Keratinocyte (primary cell): ENCODE measurements around the gene COL25A1. TPM values are rescaled to one million over a fixed set of nuclear protein-coding genes. Genes with fewer than 3 reads are reported as not detected.

ENCODE experiments used
- DNase-seq: peaks from one replicate; pipeline ENCODE4 v3.0.0-alpha.2; 2011; ENCODE audit warnings: low read depth, missing footprints, low spot score
- FAIRE-seq: peaks from 2 replicates; lab custom pipeline; 2011; peaks lifted over from hg19 to GRCh38; lab: Jason Lieb, UNC
- H2AFZ ChIP-seq: 2 replicates; pipeline ENCODE4 v1.6.0; 2012; ENCODE audit warnings: low read length, control low read depth, inconsistent platforms; ENCODE audit not compliant: control insufficient read depth
- H3K27ac ChIP-seq: 2 replicates; pipeline ENCODE4 v1.5.1; 2011; ENCODE audit warnings: low read length; ENCODE audit not compliant: control insufficient read depth, insufficient read depth
- H3K27me3 ChIP-seq: 3 replicates; pipeline ENCODE4 v1.6.0; 2011; ENCODE audit warnings: low read length; ENCODE audit not compliant: control insufficient read depth, insufficient read depth; ENCODE audit errors: extremely low read depth
- H3K36me3 ChIP-seq, 2 experiments: 2 replicates in 1 of 2; 3 replicates in 1 of 2; pipeline ENCODE4 v1.5.1; 2011; ENCODE audit warnings: low read length in 2 of 2, mild to moderate bottlenecking in 1 of 2; ENCODE audit not compliant: control insufficient read depth in 2 of 2, insufficient read depth in 2 of 2; ENCODE audit errors: extremely low read depth in 1 of 2
- H3K4me1 ChIP-seq: 3 replicates; pipeline ENCODE4 v1.5.1; 2011; ENCODE audit warnings: low read length; ENCODE audit not compliant: control insufficient read depth, insufficient read depth; ENCODE audit errors: extremely low read depth
- H3K4me2 ChIP-seq: 3 replicates; pipeline ENCODE4 v1.6.0; 2011; ENCODE audit warnings: low read depth, low read length; ENCODE audit not compliant: control insufficient read depth, insufficient read depth; ENCODE audit errors: extremely low read depth
- H3K4me3 ChIP-seq, 3 experiments: fragments of 200-600 bp in 1 of 3; sonication (generic) in 1 of 3; 2 replicates in 2 of 3; 3 replicates in 1 of 3; pipeline ENCODE4 v1.5.1; 2011 to 2016; ENCODE audit warnings: low read length in 3 of 3, mild to moderate bottlenecking in 3 of 3, control low read depth in 2 of 3, inconsistent platforms in 1 of 3, low read depth in 1 of 3, mixed read lengths in 1 of 3, mixed run types in 1 of 3, moderate library complexity in 1 of 3; ENCODE audit not compliant: control insufficient read depth in 2 of 3, insufficient read depth in 2 of 3; ENCODE audit errors: extremely low read depth in 1 of 3
- H3K79me2 ChIP-seq: 2 replicates; pipeline ENCODE4 v1.6.0; 2012; ENCODE audit warnings: low read length; ENCODE audit not compliant: control insufficient read depth, insufficient read depth
- H3K9ac ChIP-seq: 3 replicates; pipeline ENCODE4 v1.6.0; 2011; ENCODE audit warnings: low read length; ENCODE audit not compliant: control insufficient read depth, insufficient read depth; ENCODE audit errors: extremely low read depth
- H3K9me1 ChIP-seq: 3 replicates; pipeline ENCODE4 v1.6.0; 2011; ENCODE audit warnings: low read length; ENCODE audit not compliant: control insufficient read depth, insufficient read depth; ENCODE audit errors: extremely low read depth
- H3K9me3 ChIP-seq: 2 replicates; pipeline ENCODE4 v1.5.1; 2012; ENCODE audit warnings: low read depth, low read length; ENCODE audit not compliant: control insufficient read depth
- H4K20me1 ChIP-seq: 3 replicates; pipeline ENCODE4 v1.6.0; 2011; ENCODE audit warnings: low read length; ENCODE audit not compliant: control insufficient read depth, insufficient read depth; ENCODE audit errors: extremely low read depth
- EZH2 ChIP-seq: IDR thresholded peaks from one replicate; pipeline ENCODE4 v1.6.1; 2012; ENCODE audit warnings: inconsistent platforms, mild to moderate bottlenecking, low read length, moderate library complexity
- dilution Hi-C: fragments of 300-500 bp; cut with MboI; formaldehyde crosslinking; loops from one replicate; pipeline ENCODE4 v1.7.0; 2020; ENCODE audit warnings: low sequenced_read_pairs; ENCODE audit not compliant: extremely low pct_ligation_motif_present
- polyA plus RNA-seq, 5 experiments: library from polyadenylated mRNA; depleted of rRNA in 3 of 5; stranded (reverse) in 3 of 5; stranded (forward) in 1 of 5; unstranded in 1 of 5; fragments of >200 nt; gene quantifications; 1 replicate in 1 of 5; 2 replicates in 3 of 5; 3 replicates in 1 of 5; pipeline versions ENCODE4 v1.2.1 to v1.2.3, GENCODE V29; 2011 to 2012; ENCODE audit warnings: missing spikeins in 2 of 5, low read depth in 1 of 5, low replicate concordance in 1 of 5
- TF ChIP-seq, protein P1 (sequence below), 3 experiments: IDR thresholded peaks in 1 of 3; conservative IDR thresholded peaks in 1 of 3; optimal IDR thresholded peaks in 1 of 3; 2 replicates in 2 of 3; 3 replicates in 1 of 3; pipeline versions ENCODE3 to v1.5.1; 2011; ENCODE audit warnings: low read length in 3 of 3, mild to moderate bottlenecking in 3 of 3, moderate library complexity in 2 of 3, control low read depth in 1 of 3, inconsistent platforms in 1 of 3; ENCODE audit not compliant: insufficient read depth in 2 of 3; ENCODE audit errors: extremely low read depth in 1 of 3

Gene COL25A1
- polyA plus RNA-seq, 1 donor (not counting 4 experiments of a cell fraction or from before 2014, with no cell fraction given): not detected

DNA sequence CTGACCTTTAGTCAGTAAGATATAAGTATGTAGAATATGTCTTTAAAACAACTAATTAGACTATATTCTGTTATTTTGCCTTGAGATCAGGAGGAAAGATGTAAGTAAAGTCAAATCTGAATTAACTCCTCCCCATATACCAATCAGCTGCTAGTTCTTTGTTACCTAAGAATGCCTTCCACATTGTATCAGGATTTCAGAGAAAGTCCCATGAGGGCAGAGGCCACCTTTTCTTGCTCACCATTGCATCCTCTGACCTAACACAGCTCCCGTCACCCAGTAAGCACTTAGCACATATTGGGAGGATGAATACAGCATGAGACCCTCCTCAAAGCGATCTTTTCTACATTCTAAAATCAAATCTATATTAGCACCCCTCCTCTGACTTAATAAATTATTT is 87.0 kb downstream of the COL25A1 start:
- H3K27ac ChIP-seq: no peak overlapping the region
- no peaks in the 10 kb centered on the region for H3K36me3 ChIP-seq
- dilution Hi-C loops: no loop called here
- no peak overlapping the region for H3K4me2 ChIP-seq
- no peaks in the 10 kb centered on the region for H4K20me1 ChIP-seq
- no peak overlapping the region for H3K4me3 ChIP-seq
- no peak overlapping the region for H3K9ac ChIP-seq
- DNase-seq (no peak), FAIRE-seq (no peak)
- no peaks in the 10 kb centered on the region for H3K27me3 ChIP-seq
- H3K4me1 ChIP-seq: no peaks in the 10 kb centered on the region
- TF ChIP-seq, protein P1, sequence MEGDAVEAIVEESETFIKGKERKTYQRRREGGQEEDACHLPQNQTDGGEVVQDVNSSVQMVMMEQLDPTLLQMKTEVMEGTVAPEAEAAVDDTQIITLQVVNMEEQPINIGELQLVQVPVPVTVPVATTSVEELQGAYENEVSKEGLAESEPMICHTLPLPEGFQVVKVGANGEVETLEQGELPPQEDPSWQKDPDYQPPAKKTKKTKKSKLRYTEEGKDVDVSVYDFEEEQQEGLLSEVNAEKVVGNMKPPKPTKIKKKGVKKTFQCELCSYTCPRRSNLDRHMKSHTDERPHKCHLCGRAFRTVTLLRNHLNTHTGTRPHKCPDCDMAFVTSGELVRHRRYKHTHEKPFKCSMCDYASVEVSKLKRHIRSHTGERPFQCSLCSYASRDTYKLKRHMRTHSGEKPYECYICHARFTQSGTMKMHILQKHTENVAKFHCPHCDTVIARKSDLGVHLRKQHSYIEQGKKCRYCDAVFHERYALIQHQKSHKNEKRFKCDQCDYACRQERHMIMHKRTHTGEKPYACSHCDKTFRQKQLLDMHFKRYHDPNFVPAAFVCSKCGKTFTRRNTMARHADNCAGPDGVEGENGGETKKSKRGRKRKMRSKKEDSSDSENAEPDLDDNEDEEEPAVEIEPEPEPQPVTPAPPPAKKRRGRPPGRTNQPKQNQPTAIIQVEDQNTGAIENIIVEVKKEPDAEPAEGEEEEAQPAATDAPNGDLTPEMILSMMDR (optimal IDR thresholded peaks at IDR 0.05 in 1 of 3, IDR thresholded peaks at IDR 0.05 in 1 of 3, conservative IDR thresholded peaks at IDR 0.05 in 1 of 3; ENCODE audit: extremely low read depth in 1 of 3, insufficient read depth in 2 of 3, low read length in 3 of 3): no peak
- no peak for TF ChIP-seq EZH2
- H3K9me1 ChIP-seq: no peaks in the 10 kb centered on the region
- H3K9me3 ChIP-seq: no peaks in the 10 kb centered on the region
- no peak overlapping the region for H2AFZ ChIP-seq
- H3K79me2 ChIP-seq: no peaks in the 10 kb centered on the region

DNA sequence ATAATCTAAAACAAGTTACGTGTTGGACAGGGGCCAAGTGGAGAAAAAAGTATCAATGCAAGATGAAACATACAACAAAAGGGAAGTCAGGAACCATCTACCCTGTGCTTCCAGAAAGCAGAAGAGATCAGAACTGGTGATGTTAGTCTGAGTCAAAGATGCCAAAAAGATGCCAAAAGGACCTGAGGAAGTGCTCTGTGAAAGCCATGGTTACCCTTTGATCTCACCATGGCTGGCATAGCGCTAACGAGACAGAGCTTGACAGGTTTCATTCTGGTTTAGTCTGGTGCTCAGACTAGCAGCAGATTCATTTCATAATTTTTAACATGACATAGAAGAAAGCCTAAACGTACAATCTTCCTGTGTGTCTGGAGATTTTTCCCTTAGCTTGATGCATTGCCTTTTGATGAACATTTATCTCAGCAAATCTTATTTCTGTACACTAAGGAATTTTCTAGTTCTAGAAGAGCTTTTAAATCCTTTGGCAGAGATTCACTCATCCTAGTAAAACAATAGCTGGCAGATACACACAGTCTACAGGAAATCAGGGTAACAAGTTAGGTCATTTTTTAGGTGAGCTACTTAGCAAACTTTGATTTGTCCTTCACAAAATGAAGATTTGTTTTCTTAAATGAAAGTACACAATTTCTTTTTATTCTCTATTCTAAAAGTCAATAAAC is 87.7 kb downstream of the COL25A1 start:
- TF ChIP-seq EZH2: no peak
- TF ChIP-seq, protein P1 (optimal IDR thresholded peaks at IDR 0.05 in 1 of 3, IDR thresholded peaks at IDR 0.05 in 1 of 3, conservative IDR thresholded peaks at IDR 0.05 in 1 of 3; ENCODE audit: extremely low read depth in 1 of 3, insufficient read depth in 2 of 3, low read length in 3 of 3): no peak
- DNase-seq: no peak
- H2AFZ ChIP-seq: no peak overlapping the region
- no peaks in the 10 kb centered on the region for H3K9me1 ChIP-seq
- no peaks in the 10 kb centered on the region for H3K4me1 ChIP-seq
- H3K79me2 ChIP-seq: no peaks in the 10 kb centered on the region
- FAIRE-seq: no peak
- no peaks in the 10 kb centered on the region for H4K20me1 ChIP-seq
- no peak overlapping the region for H3K9ac ChIP-seq
- dilution Hi-C loops: no loop called here
- H3K4me3 ChIP-seq: no peak overlapping the region
- no peaks in the 10 kb centered on the region for H3K27me3 ChIP-seq
- no peaks in the 10 kb centered on the region for H3K36me3 ChIP-seq
- H3K9me3 ChIP-seq: no peaks in the 10 kb centered on the region
- H3K4me2 ChIP-seq: no peak overlapping the region
- H3K27ac ChIP-seq: no peak overlapping the region
